SK-MEL-5 (cell line): ENCODE measurements around the gene SYT15B. TPM values are rescaled to one million over a fixed set of nuclear protein-coding genes. Genes with fewer than 3 reads are reported as not detected.
"Not testable (repeated sequence)": the region's sequence is repeated elsewhere in the genome, so short reads cannot be mapped to it uniquely, and the experiment has no call there.

ENCODE experiments used
- DNase-seq: peaks from one replicate; pipeline ENCODE4 v3.0.0-alpha.2; 2016; ENCODE audit warnings: low read depth, low spot score
- in situ Hi-C: cut with HindIII; loops from 2 replicates; pipeline ENCODE4 v1.10.0; 2016; ENCODE audit warnings: low sequenced_read_pairs, high pct_unique_total_duplicates, low pct_unique_long_range_greater_than_20kb
- polyA plus RNA-seq, 2 experiments: library from polyadenylated mRNA; depleted of rRNA; stranded (reverse); fragments of >200 nt; gene quantifications; 2 replicates each; pipeline ENCODE4 v1.2.3, GENCODE V29; 2015
- total RNA-seq: library from RNA; depleted of rRNA; stranded (reverse); fragments of >200 nt; shearing (Covaris generic); gene quantifications from 2 replicates; pipeline ENCODE4 v1.2.3, GENCODE V29; 2014; rRNA removed

SYT15B gene
- not detected in 2 replicates for total RNA-seq
- polyA plus RNA-seq (2015; cell fraction: cytosol; rRNA removed) = not detected in 2 replicates
- not detected in 2 replicates for polyA plus RNA-seq (2015; cell fraction: nucleus; rRNA removed)

DNA sequence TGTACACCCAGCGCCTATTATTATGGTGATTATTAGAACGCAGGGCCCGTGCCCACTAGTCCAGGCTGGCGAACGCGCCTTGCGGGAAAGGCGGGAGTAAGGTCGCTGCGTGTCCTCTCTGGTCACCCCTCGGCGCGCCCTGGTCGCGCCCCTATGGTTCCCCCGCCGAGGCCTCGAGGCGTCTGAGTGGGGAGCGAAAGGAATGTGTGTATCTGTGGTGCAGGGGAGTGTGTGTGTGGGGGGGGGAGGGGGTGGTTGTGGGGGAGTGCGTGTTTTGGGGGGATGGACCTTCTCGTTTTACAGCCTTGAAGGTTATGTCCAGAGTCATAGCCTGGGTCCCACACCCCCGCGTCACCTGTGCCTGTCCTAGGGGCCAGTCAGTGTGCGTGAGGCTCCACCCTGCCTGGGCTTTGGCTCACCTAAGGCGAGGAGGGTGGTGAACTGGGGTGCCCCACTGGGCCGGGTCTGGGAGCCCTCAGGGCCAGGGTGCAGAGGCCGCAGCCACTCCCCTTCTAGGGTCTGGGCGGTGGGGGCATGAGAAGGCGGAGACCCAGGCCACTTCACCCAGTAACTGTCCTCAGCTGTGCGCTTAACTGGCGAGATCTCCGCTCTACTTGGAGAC is at the start of gene SYT15B:
TSS of gene SYT15B (minus strand) at position 39 of the 622 bp plus-strand sequence. CDS start 952 bp downstream, outside the sequence.
- in situ Hi-C loops = not testable (repeated sequence)

DNA sequence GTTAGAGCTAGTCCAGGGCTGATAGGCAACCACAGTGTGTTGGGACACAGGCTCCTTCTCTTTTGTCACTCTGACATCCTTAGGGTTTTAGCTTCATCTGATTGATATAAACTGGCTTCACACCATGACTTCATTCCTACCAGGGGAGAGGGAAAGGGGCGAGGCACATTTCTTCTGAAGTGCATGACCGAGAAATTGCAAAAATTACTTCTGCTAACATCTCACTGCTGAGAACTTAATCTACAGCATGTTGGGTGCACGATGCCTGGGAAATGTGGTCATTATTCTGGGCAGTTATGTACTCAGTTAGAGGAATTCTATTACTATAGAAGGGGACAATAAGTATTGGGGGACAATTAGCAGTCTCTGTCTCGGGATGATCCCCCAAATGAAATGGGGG is 16.2 kb upstream of the SYT15B start:
- DNase-seq, in situ Hi-C loops: not testable (repeated sequence)

More for the DNA sequence above, at the start of gene SYT15B:
- not testable (repeated sequence) for DNase-seq

- in situ Hi-C loops = not testable (repeated sequence)
- DNase-seq = peak; percentile 72
Measured at GRCh38 chr10:47775361-47776231, 12.2 kb upstream of the SYT15B start.

- DNase-seq, in situ Hi-C loops: not testable (repeated sequence)
Measured at GRCh38 chr10:47770745-47771144, 7.4 kb upstream of the SYT15B start.

- in situ Hi-C loops = not testable (repeated sequence)
Measured at GRCh38 chr10:47768578-47769115, 5.3 kb upstream of the SYT15B start.

DNA sequence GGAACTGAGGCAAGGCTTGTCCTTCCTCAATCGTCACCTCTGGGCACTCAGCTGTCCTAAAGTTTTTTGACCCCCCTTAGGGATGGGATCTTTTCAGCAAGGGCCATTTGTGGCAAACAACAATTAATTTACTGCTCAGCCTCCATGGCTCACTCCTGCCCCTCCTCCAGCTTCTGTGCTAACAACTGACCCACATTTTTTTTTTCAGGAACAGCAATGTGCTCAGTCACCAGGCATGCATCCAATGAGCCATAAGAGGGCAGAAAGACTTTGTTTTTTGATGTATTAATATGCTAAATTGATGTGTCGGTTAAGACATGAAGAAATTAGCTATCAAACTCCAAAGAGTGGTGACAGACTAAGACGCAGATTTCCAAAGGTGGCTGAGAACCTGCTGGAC is 4.7 kb upstream of the SYT15B start:
- in situ Hi-C loops, DNase-seq: not testable (repeated sequence)

More at GRCh38 chr10:47768578-47769115, 5.3 kb upstream of the SYT15B start:
- not testable (repeated sequence) for DNase-seq

DNA sequence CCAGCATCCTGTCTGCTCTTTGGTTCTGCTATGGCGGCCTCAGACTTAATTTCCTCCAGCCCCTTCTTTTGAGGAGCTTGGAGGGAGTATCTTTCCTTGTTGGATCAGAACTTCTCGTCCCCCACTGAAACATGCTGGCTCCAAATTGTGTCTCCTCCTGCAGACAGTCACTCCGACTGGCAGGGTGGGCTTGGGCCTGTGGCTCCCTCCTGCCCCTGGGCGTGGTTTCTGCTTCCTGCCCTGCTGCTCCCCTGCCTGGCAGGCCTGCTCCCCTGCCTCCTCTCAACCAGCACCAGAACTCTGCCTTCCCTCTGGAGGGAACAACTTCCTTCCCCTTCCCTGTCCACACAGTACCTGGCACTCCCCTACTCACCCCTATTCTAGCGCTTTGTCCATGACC is 3.8 kb upstream of the SYT15B start:
- in situ Hi-C loops, DNase-seq: not testable (repeated sequence)

- DNase-seq, in situ Hi-C loops: not testable (repeated sequence)
Measured at GRCh38 chr10:47765232-47765631, 1.8 kb upstream of the SYT15B start.

DNA sequence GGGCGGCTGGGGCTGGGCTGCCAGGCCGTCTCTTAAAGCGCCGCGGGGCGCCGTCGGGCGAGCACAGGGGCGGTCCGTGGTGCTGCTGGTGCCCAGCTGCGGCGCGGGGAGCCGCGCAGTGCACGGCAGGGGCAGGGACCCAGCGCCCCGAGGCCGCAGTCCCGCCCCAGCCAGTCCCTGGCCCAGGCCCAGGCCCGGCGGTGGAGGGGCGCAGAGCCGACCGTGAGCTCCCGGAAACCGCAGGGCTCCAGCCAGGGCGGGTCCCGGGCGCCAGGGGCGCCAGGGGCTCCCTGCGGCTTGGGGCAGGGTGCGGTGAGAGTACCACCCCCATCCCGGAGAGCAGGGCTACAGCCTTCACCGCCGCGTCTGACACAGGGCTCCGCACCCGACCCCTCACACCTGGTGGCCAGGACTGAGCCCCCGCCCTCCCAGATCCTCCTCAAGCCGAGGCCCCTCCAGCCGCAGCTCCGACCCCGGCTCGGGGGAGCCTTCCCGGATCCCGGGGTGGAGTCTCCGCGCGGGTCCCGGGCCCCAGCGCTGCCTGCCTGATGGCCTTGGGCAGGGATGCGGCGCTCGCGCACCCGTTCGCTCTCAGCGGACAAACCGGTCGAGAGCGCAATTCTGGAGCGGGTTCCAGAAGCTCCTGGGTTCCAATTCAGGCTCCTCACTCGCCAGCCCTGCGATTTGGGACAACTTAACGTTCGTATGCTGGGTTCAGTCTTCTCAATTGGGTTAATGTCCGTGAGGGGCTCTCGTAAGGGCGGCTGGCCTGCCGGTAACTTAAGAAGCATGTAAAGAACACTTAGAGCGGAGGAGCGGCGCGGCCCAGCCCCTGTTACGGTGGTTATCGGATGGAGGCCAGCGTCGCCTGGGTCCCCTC is 478 bp downstream of the SYT15B start:
- DNase-seq, in situ Hi-C loops: not testable (repeated sequence)

DNA sequence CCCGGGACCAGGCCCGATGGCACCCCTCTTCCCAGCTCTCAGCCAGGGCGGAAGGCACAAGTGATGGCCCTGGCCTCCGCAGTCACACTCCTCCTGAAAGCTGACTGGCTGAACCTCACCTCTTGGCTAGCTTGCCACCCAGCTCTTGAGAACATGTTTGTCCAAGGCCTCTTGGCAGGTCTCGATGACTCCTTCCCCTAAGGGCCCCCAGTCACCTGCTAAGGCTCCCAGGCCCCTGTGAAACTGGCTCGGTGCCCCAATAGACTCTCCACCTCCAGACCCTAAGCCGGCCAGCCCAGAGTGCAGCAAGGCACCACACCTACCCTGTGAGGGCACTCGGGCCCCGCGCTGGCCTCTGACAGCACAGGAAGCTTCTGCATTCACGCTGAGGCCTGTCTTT is 4.5 kb downstream of the SYT15B start:
- in situ Hi-C loops = not testable (repeated sequence)

GRCh38 chr10:47756169-47756568 is 7.2 kb downstream of the SYT15B start:
- DNase-seq, in situ Hi-C loops: not testable (repeated sequence)

More for the DNA sequence above, 4.5 kb downstream of the SYT15B start:
- not testable (repeated sequence) for DNase-seq

GRCh38 chr10:47753871-47754270 is 9.5 kb downstream of the SYT15B start:
- DNase-seq, in situ Hi-C loops: not testable (repeated sequence)

- in situ Hi-C loops, DNase-seq: not testable (repeated sequence)
Measured at GRCh38 chr10:47753176-47753575, 10.2 kb downstream of the SYT15B start.

DNA sequence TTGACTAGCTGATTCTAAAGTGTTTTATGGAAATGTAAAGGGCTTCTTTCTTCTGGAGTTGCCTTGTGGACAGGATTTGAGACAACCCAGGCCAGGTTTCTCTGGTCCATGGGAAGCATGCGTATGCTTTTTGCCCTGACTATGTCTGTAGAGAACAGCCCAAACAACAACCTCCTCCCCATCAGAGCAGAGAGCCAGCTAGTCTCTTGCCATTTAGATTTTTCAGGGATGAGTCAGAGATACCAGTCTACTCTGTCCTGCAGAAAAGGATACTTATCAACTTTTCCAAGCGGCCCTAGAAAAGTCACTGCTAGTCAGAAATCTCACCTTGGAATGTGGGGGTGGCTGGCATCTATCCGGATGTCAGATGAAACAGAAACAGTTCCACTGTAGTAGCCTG is 11.6 kb downstream of the SYT15B start:
- not testable (repeated sequence) for DNase-seq

GRCh38 chr10:47750360-47750759 is 13.0 kb downstream of the SYT15B start:
- DNase-seq, in situ Hi-C loops: not testable (repeated sequence)

More for the DNA sequence above, 11.6 kb downstream of the SYT15B start:
- in situ Hi-C loops = not testable (repeated sequence)

- in situ Hi-C loops = not testable (repeated sequence)
Measured at GRCh38 chr10:47746780-47747376, 16.5 kb downstream of the SYT15B start.

GRCh38 chr10:47744881-47745280 is 18.5 kb downstream of the SYT15B start:
- DNase-seq, in situ Hi-C loops: not testable (repeated sequence)

More at GRCh38 chr10:47746780-47747376, 16.5 kb downstream of the SYT15B start:
- DNase-seq = not testable (repeated sequence)
